RWPE1 (cell line): ENCODE data around the gene ESR2.

Source experiments
- CTCF ChIA-PET: fragments of 350-600 bp; sonication (Branson Sonifier 250); formaldehyde crosslinking; extraction: SDS; loops from one replicate; lab custom pipeline; 2021; lab: Yijun Ruan, JAX
- POLR2A ChIA-PET: fragments of 400-600 bp; formaldehyde crosslinking; extraction: SDS; loops from one replicate; lab custom pipeline; 2020; ENCODE audit warnings: antibody characterized with exemption; ENCODE audit not compliant: low non-redundant PET; lab: Yijun Ruan, JAX
- DNase-seq: peaks from one replicate; pipeline ENCODE4 v3.0.0; 2012; ENCODE audit warnings: low spot score
- H3K27ac ChIP-seq: fragments of 450-650 bp; 2 replicates; pipeline ENCODE4 v1.5.1; 2017
- CTCF ChIP-seq: fragments of 450-650 bp; conservative IDR thresholded peaks from 2 replicates; pipeline ENCODE4 v1.5.1; 2017; ENCODE audit warnings: low read depth, mild to moderate bottlenecking

The ESR2 gene

GRCh38 chr14:64220056-64220455, 74.1 kb downstream of the ESR2 start:
- ChIA-PET POLR2A (no interaction called here), CTCF (no interaction called here)
- no peak overlapping the region for H3K27ac ChIP-seq
- TF ChIP-seq CTCF = no peak
- no peak for DNase-seq

GRCh38 chr14:64218344-64219240, 75.6 kb downstream of the ESR2 start:
- H3K27ac ChIP-seq = no peak overlapping the region
- TF ChIP-seq CTCF = no peak
- DNase-seq = no peak
- ChIA-PET POLR2A (no interaction called here), CTCF (interaction anchor here (0.6 kb wide), 2 partner anchors 15 to 216 kb away, joined by 3 read pairs; no protein-coding TSS in a partner anchor)

- DNase-seq = no peak
- TF ChIP-seq CTCF = no peak
- CTCF ChIA-PET = no interaction called here
- POLR2A ChIA-PET = no interaction called here
- H3K27ac ChIP-seq = no peak overlapping the region
Observed at GRCh38 chr14:64217834-64218233, 76.3 kb downstream of the ESR2 start.

- no peak overlapping the region for H3K27ac ChIP-seq
- CTCF ChIA-PET = no interaction called here
- DNase-seq = no peak
- POLR2A ChIA-PET = no interaction called here
- TF ChIP-seq CTCF = no peak
Observed at GRCh38 chr14:64217308-64217707, 76.9 kb downstream of the ESR2 start.

- CTCF ChIA-PET = no interaction called here
- POLR2A ChIA-PET = no interaction called here
- H3K27ac ChIP-seq = no peak overlapping the region
- TF ChIP-seq CTCF = no peak
- no peak for DNase-seq
Observed at GRCh38 chr14:64215978-64216377, 78.2 kb downstream of the ESR2 start.

GRCh38 chr14:64215274-64215673, 78.9 kb downstream of the ESR2 start:
- no peak for TF ChIP-seq CTCF
- H3K27ac ChIP-seq = no peak overlapping the region
- ChIA-PET POLR2A (no interaction called here), CTCF (no interaction called here)
- no peak for DNase-seq
